Brain microvascular endothelial cell (primary cell): Measurements from ENCODE around the gene KLHL33.
A peak's percentile ranks its signal among the peaks of the same experiment; 100 is the strongest.
"Not testable (repeated sequence)": the region's sequence is repeated elsewhere in the genome, so short reads cannot be mapped to it uniquely, and the experiment has no call there.

Source experiments
- DNase-seq: peaks from one replicate; pipeline ENCODE4 v3.0.0-alpha.2; 2020
- H3K27ac ChIP-seq: fragments of 250-450 bp; sonication (Bioruptor Pico); 2 replicates; pipeline ENCODE4 v1.5.1; 2020; ENCODE audit warnings: mild to moderate bottlenecking, moderate library complexity
- H3K27me3 ChIP-seq: fragments of 250-450 bp; sonication (Bioruptor Pico); replicated peaks from 2 replicates; pipeline ENCODE4 v1.5.1; 2020; ENCODE audit warnings: mild to moderate bottlenecking
- H3K36me3 ChIP-seq: fragments of 250-450 bp; sonication (Bioruptor Pico); replicated peaks from 2 replicates; pipeline ENCODE4 v1.5.1; 2020; ENCODE audit warnings: mild to moderate bottlenecking
- H3K4me3 ChIP-seq: 2 replicates; pipeline ENCODE4 v1.5.1; 2011; ENCODE audit warnings: low read depth, mild to moderate bottlenecking, control low read depth, low read length, moderate library complexity
- CTCF ChIP-seq: IDR thresholded peaks from 2 replicates; pipeline ENCODE4 v1.5.1; 2011; ENCODE audit warnings: low read depth, mild to moderate bottlenecking, moderate library complexity, low read length, control low read depth, inconsistent platforms; ENCODE audit errors: missing control alignments
- in situ Hi-C: cut with HindIII; loops from 2 replicates; pipeline ENCODE4 v1.10.0; 2017; ENCODE audit warnings: low sequenced_read_pairs, low pct_ligation_motif_present

Gene KLHL33

DNA sequence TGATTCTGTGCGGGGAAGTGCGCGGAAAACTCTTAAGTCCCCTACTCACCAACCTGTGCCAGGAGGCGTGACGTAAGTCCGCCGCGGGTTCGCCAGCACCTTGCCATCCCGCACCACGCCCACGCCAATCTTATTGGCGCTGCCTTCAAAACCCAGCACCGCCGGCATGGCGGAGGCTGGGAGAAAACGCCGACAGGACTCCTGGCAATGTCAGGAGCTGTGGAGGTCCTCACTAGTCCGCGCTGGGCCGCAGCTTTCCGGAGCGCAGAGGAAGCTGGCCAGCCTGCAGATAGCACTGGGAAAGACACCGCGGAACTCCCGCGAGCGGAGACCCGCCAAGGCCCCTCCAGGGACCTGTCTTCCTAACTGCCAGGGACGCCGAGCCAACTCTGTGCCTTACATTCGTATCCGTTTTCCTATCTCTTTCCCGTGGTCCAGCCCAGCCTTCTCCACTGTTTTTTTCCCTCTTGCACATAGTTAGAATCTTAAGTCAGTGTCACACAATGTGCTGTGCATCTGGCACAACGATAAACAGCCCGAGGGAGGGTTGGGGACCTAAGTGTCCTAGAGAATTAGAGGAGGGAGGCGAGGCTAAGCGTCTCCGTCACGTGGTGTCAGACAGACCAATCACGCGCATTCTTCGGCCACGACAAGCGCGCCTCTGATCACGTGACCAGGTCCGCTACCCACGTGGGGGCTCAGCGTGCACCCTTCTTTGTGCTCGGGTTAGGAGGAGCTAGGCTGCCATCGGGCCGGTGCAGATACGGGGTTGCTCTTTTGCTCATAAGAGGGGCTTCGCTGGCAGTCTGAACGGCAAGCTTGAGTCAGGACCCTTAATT is 18.8 kb upstream of the KLHL33 start, which contains the start of the genes APEX1 and OSGEP:
APEX1 (plus strand) TSS at position 711 of the 839 bp plus-strand sequence. CDS start 420 bp downstream, outside the sequence.
OSGEP (minus strand) TSS at position 297 of the 839 bp plus-strand sequence; CDS start at position 168, 129 bp downstream.
- Histone ChIP-seq H3K27me3 (no peaks in the 10 kb centered on the region), H3K4me3 (peak within 1 kb of the TSS; percentile 93), H3K27ac (peak within 1 kb of the TSS; percentile 99), H3K36me3 (peaks cover 39% of the 10 kb centered on the region)
- in situ Hi-C loops = no loop called here
- TF ChIP-seq CTCF = no peak
- peak; percentile 99 for DNase-seq

DNA sequence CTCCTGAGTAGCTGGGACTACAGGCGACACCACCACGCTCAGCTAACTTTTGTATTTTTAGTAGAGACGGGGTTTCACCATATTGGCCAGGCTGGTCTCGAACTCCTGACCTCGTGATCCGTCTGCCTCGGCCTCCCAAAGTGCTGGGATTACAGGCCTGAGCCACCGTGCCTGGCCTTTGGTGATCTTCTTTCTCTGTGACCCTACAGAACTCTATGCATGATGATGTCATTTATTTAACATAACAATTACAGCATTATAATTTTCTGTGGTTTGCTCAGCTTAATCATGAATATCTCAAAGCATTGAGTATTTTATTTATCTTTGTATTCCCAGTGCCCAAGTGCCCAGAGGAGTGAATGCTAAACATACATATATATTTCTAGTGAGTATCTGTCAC is 16.9 kb upstream of the KLHL33 start:
- H3K36me3 ChIP-seq = peaks cover 46% of the 10 kb centered on the region
- DNase-seq, H3K4me3 ChIP-seq, in situ Hi-C loops, H3K27me3 ChIP-seq, H3K27ac ChIP-seq: not testable (repeated sequence)

DNA sequence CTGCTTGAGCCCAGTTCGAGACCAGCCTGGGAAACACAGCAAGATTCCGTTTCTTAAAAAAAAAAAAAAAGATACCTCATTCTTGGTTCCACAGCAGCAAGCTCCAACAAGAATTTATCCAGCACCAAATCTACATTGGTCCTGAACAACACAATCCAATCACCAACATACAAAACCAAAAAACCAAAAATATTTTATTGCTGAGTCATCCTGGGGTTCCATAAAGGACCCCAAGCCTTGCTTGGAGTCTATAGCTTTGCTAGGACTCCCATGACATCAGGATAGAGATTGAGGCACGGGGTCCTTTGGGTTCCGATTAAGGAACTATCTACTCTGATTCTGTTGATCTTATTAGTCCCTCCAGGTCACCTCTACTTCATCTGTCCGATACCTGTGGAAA is 10.9 kb upstream of the KLHL33 start:
- no peak for TF ChIP-seq CTCF
- no peak overlapping the region for H3K27ac ChIP-seq
- no peak for DNase-seq
- H3K27me3 ChIP-seq = no peaks in the 10 kb centered on the region
- in situ Hi-C loops = no loop called here
- no peak overlapping the region for H3K4me3 ChIP-seq
- peaks cover 54% of the 10 kb centered on the region for H3K36me3 ChIP-seq

- peaks cover 36% of the 10 kb centered on the region for H3K36me3 ChIP-seq
- H3K27me3 ChIP-seq, H3K4me3 ChIP-seq, DNase-seq, in situ Hi-C loops, H3K27ac ChIP-seq: not testable (repeated sequence)
Measured at GRCh38 chr14:20443650-20444049, 7.7 kb upstream of the KLHL33 start.

GRCh38 chr14:20441461-20441860 is 5.5 kb upstream of the KLHL33 start:
- no peak overlapping the region for H3K4me3 ChIP-seq
- no peak overlapping the region for H3K27ac ChIP-seq
- TF ChIP-seq CTCF = no peak
- no peaks in the 10 kb centered on the region for H3K27me3 ChIP-seq
- peaks cover 14% of the 10 kb centered on the region for H3K36me3 ChIP-seq
- in situ Hi-C loops = no loop called here
- DNase-seq = no peak

DNA sequence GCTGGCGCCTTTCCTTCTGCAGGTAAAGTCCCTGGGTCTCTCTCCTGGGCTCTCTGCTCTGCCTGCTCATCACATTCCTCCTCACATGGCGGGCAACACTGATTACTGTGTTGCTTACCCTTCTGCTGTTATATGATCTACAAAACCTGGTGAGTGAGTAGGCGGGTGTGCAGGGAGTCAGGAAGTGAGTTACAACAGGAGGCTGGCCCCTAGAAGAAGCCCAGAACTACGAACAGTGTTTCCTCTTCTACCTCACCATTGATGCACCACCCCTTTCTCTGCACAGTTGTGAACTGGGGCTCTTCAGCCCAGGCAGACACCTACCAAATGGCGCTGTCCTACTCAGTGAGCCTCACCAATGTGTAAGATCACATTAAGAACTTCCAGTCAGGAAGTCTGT is 4.9 kb upstream of the KLHL33 start:
- no peak for TF ChIP-seq CTCF
- Histone ChIP-seq H3K27ac (no peak overlapping the region), H3K36me3 (peaks cover 8% of the 10 kb centered on the region), H3K27me3 (no peaks in the 10 kb centered on the region), H3K4me3 (no peak overlapping the region)
- peak; percentile 6 for DNase-seq
- in situ Hi-C loops = no loop called here
